Effector memory CD4-positive, alpha-beta T cell (primary cell): ENCODE results near the gene OR1N1.
"Not testable (repeated sequence)": the region's sequence is repeated elsewhere in the genome, so short reads cannot be mapped to it uniquely, and the experiment has no call there.

ENCODE experiments used
- DNase-seq, 3 donors: peaks; one replicate each; pipeline ENCODE4 v3.0.0-alpha.2; 2020
- H3K27ac ChIP-seq: 2 replicates; pipeline ENCODE4 v1.7.0; 2013; ENCODE audit warnings: mild to moderate bottlenecking, low read length, moderate library complexity; ENCODE audit not compliant: insufficient read depth, poor library complexity, severe bottlenecking
- H3K27me3 ChIP-seq: replicated peaks from 2 replicates; pipeline ENCODE4 v1.7.0; 2013; ENCODE audit warnings: mild to moderate bottlenecking, low read length; ENCODE audit not compliant: insufficient read depth, control insufficient read depth, poor library complexity, severe bottlenecking
- H3K36me3 ChIP-seq: 2 replicates; pipeline ENCODE4 v1.7.0; 2013; ENCODE audit warnings: mild to moderate bottlenecking, low read length, moderate library complexity; ENCODE audit not compliant: control insufficient read depth, insufficient read depth
- H3K4me1 ChIP-seq: 2 replicates; pipeline ENCODE4 v1.7.0; 2013; ENCODE audit warnings: low read length, mild to moderate bottlenecking; ENCODE audit not compliant: control insufficient read depth, insufficient read depth, poor library complexity, severe bottlenecking
- H3K4me3 ChIP-seq: 2 replicates; pipeline ENCODE4 v1.7.0; 2013; ENCODE audit warnings: low read length, low read depth, mild to moderate bottlenecking; ENCODE audit not compliant: insufficient read depth, poor library complexity, severe bottlenecking
- H3K9me3 ChIP-seq: 2 replicates; pipeline ENCODE4 v1.7.0; 2013; ENCODE audit warnings: mild to moderate bottlenecking, low read length, moderate library complexity; ENCODE audit not compliant: control insufficient read depth
- total RNA-seq, 3 donors: gene quantifications; one replicate each; lab custom pipeline; 2026; lab: John Stamatoyannopoulos, UW

OR1N1 gene, protein sequence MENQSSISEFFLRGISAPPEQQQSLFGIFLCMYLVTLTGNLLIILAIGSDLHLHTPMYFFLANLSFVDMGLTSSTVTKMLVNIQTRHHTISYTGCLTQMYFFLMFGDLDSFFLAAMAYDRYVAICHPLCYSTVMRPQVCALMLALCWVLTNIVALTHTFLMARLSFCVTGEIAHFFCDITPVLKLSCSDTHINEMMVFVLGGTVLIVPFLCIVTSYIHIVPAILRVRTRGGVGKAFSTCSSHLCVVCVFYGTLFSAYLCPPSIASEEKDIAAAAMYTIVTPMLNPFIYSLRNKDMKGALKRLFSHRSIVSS
- 0 reads per million in 3 donors for total RNA-seq

DNA sequence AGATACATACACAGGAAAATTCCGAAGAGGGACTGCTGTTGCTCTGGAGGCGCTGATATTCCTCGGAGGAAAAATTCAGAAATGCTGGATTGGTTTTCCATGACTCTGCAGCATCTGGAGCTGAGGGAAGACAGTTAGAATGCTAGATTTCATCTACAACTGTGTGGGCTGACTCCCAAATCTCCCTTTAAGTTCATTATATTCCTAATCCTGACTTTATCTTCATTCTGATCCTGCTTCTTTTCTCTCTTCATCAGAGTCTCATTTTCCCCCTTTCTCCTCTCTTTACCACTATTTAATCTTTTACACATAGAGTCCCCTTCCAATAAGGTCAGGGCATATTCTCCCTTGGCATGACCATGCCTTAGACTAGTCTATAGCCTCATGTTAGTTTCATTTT, at the start of gene OR1N1:
OR1N1 (minus strand) TSS at position 101 of the 400 bp plus-strand sequence; CDS start at position 101, 0 bp downstream.
- no peaks in the 10 kb centered on the region for H3K4me1 ChIP-seq
- H3K27me3 ChIP-seq, result no peaks in the 10 kb centered on the region
- no peaks in the 10 kb centered on the region for H3K36me3 ChIP-seq
- no peak within 1 kb of the TSS for H3K4me3 ChIP-seq
- no peak for DNase-seq
- no peaks in the 10 kb centered on the region for H3K9me3 ChIP-seq
- no peak within 1 kb of the TSS for H3K27ac ChIP-seq

DNA sequence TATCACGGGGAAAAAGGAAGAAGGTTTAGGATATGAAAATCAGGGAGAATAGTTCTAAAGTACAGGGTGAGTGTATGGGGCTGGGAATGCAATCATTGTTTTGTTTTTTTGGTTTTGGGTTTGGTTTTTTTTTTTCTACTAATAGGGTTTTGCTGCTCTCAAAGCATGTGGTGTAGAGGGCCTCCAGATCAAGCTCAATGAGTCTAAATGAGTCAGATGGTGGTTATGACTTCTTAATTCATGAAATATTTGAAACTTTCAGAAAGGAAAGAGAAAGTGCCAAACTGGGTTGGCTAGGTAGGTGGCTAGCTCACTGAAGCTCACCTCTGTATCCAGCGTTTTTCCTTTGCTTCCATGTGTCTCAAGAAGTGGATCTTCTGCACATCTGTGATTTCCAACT, 45.4 kb upstream of the OR1N1 start:
- Histone ChIP-seq H3K27ac (no peak overlapping the region), H3K27me3 (no peaks in the 10 kb centered on the region), H3K4me1 (no peaks in the 10 kb centered on the region), H3K4me3 (no peak overlapping the region), H3K9me3 (no peaks in the 10 kb centered on the region), H3K36me3 (no peaks in the 10 kb centered on the region)
- no peak for DNase-seq

DNA sequence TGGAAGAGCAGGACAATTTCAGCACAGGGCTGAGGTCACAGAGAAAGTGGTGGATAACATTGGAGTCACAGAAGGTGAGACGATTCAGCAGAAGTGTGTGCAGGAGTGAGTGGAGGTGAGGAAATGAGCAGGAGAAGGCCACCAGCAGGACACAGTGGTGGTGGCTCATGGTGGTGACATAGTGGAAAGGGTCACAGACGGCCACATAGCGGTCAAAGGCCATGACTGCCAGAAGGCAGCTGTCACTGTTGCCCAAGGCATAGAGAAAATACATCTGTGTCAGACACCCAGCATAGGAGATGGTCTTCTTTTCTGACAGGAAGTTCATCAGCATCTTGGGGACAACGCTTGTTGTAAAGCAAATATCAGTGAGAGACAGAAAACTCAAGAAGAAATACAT, 40.8 kb upstream of the OR1N1 start:
- Histone ChIP-seq H3K4me1 (no peaks in the 10 kb centered on the region), H3K36me3 (no peaks in the 10 kb centered on the region), H3K27me3 (no peaks in the 10 kb centered on the region), H3K9me3 (no peaks in the 10 kb centered on the region), H3K4me3 (no peak overlapping the region), H3K27ac (no peak overlapping the region)
- no peak for DNase-seq

DNA sequence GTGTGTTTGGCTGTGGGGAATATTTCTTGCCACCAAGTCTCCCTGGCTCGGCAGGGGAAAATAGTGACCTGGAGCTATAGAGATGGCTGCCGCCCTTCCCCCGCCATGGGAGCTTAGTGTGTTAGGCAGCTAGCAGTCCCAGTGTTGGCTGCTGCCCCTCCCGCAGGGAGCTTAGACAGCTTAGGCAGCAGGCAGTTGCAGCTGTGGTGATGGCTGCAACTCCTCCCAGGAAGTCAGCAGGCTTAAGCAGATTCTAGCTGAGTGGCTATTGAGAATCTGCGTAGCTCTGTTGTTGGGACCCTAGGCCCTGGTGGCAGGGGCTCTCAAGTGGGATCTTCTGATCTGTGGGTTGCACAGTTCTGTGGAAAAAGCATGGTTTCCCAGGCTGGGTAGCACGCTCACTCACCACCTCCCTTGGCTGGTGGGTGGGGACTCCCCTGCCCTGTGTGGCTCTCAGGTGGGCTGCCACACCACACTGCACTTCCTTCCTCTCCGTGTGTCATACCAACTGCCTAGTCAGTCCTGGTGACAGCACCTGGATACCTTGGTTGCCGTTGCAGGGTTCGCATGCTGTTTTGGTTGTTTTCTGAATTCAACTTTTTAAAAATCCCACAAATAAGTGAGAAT, 35.2 kb upstream of the OR1N1 start:
- Histone ChIP-seq H3K4me1 (no peaks in the 10 kb centered on the region), H3K36me3 (no peaks in the 10 kb centered on the region), H3K4me3 (no peak overlapping the region), H3K27me3 (no peaks in the 10 kb centered on the region), H3K9me3 (no peaks in the 10 kb centered on the region), H3K27ac (no peak overlapping the region)
- no peak for DNase-seq

DNA sequence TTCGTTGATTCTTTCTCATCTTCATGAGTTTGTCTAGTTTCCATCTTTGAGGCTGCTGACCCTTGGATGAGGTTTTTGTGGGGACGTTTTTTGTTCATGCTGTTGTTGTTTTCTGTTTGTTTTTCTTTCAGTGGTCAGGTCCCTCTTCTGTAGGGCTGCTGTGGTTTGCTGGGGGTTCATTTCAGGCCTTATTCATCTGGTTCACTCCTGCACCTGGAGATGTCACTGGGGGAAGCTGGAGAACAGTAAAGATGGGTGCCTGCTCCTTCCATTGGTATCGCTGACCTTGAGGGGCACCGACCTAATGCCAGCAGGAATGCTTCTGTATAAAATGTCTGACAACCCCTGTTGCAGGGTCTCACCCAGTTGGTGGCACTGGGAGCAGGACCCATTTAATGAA, 34.4 kb upstream of the OR1N1 start:
- no peak for DNase-seq
- Histone ChIP-seq H3K27me3 (no peaks in the 10 kb centered on the region), H3K4me1 (no peaks in the 10 kb centered on the region), H3K4me3 (no peak overlapping the region), H3K36me3 (no peaks in the 10 kb centered on the region), H3K9me3 (no peaks in the 10 kb centered on the region), H3K27ac (no peak overlapping the region)

DNA sequence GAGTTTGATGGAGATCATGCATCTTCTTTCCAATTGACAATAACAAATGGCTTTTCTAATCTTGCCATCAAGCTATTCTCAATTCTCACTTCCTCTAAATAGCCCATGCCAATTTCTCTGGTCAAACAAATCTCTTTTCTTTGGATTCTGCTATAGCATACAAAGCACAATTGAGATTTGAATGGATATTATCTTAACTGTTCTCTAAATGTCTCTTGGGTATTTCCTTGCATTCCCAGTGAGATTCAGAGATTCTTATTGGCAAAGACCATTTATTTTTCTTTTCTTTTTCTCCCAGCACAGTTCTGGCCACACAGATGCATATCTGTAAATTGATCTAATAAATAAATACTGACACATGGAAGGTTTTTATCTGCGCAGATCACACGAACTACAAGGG, 25.7 kb upstream of the OR1N1 start, which contains the start of gene OR1N2:
OR1N2 (plus strand) TSS at position 301 of the 400 bp plus-strand sequence. CDS start 100 bp downstream, outside the sequence.
- no peak for DNase-seq
- Histone ChIP-seq H3K4me3 (no peak within 1 kb of the TSS), H3K27ac (no peak within 1 kb of the TSS), H3K9me3 (no peaks in the 10 kb centered on the region), H3K4me1 (no peaks in the 10 kb centered on the region), H3K36me3 (no peaks in the 10 kb centered on the region), H3K27me3 (no peaks in the 10 kb centered on the region)

DNA sequence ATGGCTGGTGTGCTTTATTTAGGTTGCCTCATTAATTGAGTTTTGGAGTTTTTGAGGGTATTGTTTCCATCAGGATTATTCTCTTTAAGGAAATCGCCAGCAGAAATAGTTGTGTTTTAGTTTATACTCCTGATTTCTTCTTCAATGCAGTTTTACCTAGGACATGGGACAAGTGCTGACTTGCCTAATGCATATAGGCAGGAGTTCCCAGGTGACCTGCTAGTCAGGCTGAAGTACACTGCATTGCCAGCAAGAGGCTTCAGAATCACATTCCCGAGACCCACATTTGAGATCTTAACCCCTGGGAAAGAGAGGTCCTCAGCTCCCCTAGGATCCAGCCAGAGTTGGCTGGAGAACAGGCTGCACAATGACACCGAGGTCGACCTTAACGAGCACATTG, 24.3 kb upstream of the OR1N1 start:
- Histone ChIP-seq H3K9me3 (no peaks in the 10 kb centered on the region), H3K27ac (no peak overlapping the region), H3K36me3 (no peaks in the 10 kb centered on the region), H3K4me3 (no peak overlapping the region), H3K27me3 (no peaks in the 10 kb centered on the region), H3K4me1 (no peaks in the 10 kb centered on the region)
- DNase-seq, result no peak

DNA sequence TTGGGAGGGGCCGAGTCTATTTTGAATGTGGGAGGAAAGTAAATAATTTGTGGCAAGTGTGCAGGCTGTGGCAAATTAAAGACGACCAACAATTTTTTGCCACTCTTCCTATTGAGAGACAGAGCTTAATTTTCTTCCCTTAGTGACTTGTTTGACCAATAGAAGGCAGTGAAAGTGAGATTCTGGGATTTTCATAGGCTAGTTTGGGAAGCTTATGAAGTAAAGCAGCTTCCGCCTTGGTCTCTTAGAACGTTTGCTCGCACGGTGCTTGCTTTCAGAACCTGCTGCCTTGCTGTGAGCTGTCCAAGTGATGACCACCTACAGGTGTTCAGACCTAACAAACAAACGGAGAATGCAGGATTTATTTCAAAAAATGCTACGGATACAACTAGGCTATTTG, 19.1 kb upstream of the OR1N1 start:
- Histone ChIP-seq H3K36me3 (no peaks in the 10 kb centered on the region), H3K4me3 (no peak overlapping the region), H3K27me3 (no peaks in the 10 kb centered on the region), H3K27ac (no peak overlapping the region), H3K4me1 (no peaks in the 10 kb centered on the region), H3K9me3 (no peaks in the 10 kb centered on the region)
- no peak for DNase-seq

DNA sequence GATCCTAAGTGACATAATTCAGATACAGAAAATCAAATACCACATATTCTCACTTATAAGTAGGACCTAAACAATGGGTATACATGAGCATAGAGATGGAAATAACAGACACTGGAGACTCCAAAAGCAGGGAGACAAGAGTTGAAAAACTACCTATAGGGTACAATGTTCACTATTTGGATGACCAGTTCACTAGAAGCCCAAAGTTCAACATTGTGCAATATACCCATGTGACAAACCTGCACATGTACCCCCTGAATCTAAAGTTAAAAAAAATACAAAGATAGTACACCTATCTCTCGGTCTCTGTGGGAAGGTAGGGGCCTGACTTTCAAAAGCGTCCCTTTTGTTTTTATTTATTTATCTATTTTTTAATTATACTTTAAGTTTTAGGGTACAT, 11.7 kb upstream of the OR1N1 start:
- DNase-seq, result no peak
- H3K27me3 ChIP-seq, result no peaks in the 10 kb centered on the region
- no peaks in the 10 kb centered on the region for H3K36me3 ChIP-seq
- no peaks in the 10 kb centered on the region for H3K4me1 ChIP-seq
- no peak overlapping the region for H3K4me3 ChIP-seq
- no peaks in the 10 kb centered on the region for H3K9me3 ChIP-seq
- no peak overlapping the region for H3K27ac ChIP-seq

DNA sequence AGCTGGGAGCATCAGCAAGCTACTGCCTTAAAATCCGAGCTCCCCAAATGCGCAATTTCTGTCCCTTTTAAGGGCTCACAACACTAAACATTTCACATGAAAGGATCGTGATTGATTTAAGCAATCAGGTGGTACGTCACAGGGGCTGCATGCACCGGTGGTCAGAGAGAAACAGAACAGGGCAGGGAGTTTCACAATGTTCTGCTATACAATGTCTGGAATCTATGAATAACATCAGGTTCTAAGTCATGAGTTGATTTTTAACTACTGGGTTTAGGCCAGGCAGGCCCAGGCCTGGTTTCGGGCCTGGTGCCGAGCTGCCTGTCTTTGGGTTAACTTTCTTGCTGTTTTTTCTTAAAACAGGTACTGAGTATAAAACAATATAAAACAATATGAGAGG, 10.0 kb upstream of the OR1N1 start:
- H3K4me3 ChIP-seq, DNase-seq, H3K4me1 ChIP-seq, H3K27ac ChIP-seq, H3K9me3 ChIP-seq, H3K27me3 ChIP-seq, H3K36me3 ChIP-seq: not testable (repeated sequence)
